ENCODE measurements around the gene PINLYP. TPM values are rescaled to one million over a fixed set of nuclear protein-coding genes. Genes with fewer than 3 reads are reported as not detected.

The PINLYP gene
- total RNA-seq, 4 donors from 2014 or later: 1.2 TPM; not detected in 3

GRCh38 chr19:43622956-43623355 is 47.4 kb downstream of the PINLYP start:
- in situ Hi-C loops (cut with MboI; ENCODE audit: low sequenced_read_pairs in 4 of 4): no loop called here
- peaks cover 8 to 19% of the 10 kb centered on the region in 2 donors for H3K4me1 ChIP-seq
- H3K9me3 ChIP-seq: no peaks in the 10 kb centered on the region
- H3K4me3 ChIP-seq: no peak overlapping the region
- TF ChIP-seq POLR2A (IDR thresholded peaks at IDR 0.05): no peak
- no peak overlapping the region for H3K27ac ChIP-seq
- ATAC-seq (no peak), DNase-seq (no peak)
- H3K27me3 ChIP-seq: no peaks in the 10 kb centered on the region
- no peaks in the 10 kb centered on the region for H3K36me3 ChIP-seq
- intact Hi-C loops (cut with DNase I; ENCODE audit: low total_unique reads): no loop called here

- ATAC-seq: no peak
- TF ChIP-seq CTCF (IDR thresholded peaks at IDR 0.05 in 4 of 5, conservative IDR thresholded peaks at IDR 0.05 in 1 of 5) (no peak), POLR2A (IDR thresholded peaks at IDR 0.05) (no peak)
- no peak for DNase-seq
- Histone ChIP-seq H3K4me1 (peaks cover 0 to 11% of the 10 kb centered on the region in 2 donors), H3K36me3 (no peaks in the 10 kb centered on the region), H3K27me3 (no peaks in the 10 kb centered on the region), H3K9me3 (no peaks in the 10 kb centered on the region), H3K27ac (no peak overlapping the region), H3K4me3 (no peak overlapping the region)
- in situ Hi-C loops (cut with MboI; ENCODE audit: low sequenced_read_pairs in 4 of 4) (no loop called here), intact Hi-C loops (cut with DNase I; ENCODE audit: low total_unique reads) (no loop called here)
Measured at GRCh38 chr19:43623889-43624670, 48.5 kb downstream of the PINLYP start.

GRCh38 chr19:43624933-43625332 is 49.3 kb downstream of the PINLYP start:
- Histone ChIP-seq H3K9me3 (no peaks in the 10 kb centered on the region), H3K27ac (no peak overlapping the region), H3K36me3 (no peaks in the 10 kb centered on the region), H3K27me3 (no peaks in the 10 kb centered on the region), H3K4me3 (no peak overlapping the region), H3K4me1 (peaks cover 0 to 7% of the 10 kb centered on the region in 2 donors)
- peak in 1 of 2 donors; percentile 18 for DNase-seq
- TF ChIP-seq POLR2A (IDR thresholded peaks at IDR 0.05): no peak
- no peak for ATAC-seq
- in situ Hi-C loops (cut with MboI; ENCODE audit: low sequenced_read_pairs in 4 of 4): no loop called here
- intact Hi-C loops (cut with DNase I; ENCODE audit: low total_unique reads): no loop called here

- no peaks in the 10 kb centered on the region for H3K36me3 ChIP-seq
- ATAC-seq: no peak
- no peak overlapping the region for H3K27ac ChIP-seq
- no peak for DNase-seq
- no peaks in the 10 kb centered on the region for H3K27me3 ChIP-seq
- H3K9me3 ChIP-seq: no peaks in the 10 kb centered on the region
- H3K4me3 ChIP-seq: no peak overlapping the region
- intact Hi-C loops (cut with DNase I; ENCODE audit: low total_unique reads): no loop called here
- TF ChIP-seq CTCF (IDR thresholded peaks at IDR 0.05 in 4 of 5, conservative IDR thresholded peaks at IDR 0.05 in 1 of 5) (no peak), POLR2A (IDR thresholded peaks at IDR 0.05) (no peak)
- H3K4me1 ChIP-seq: no peaks in the 10 kb centered on the region
- in situ Hi-C loops (cut with MboI; ENCODE audit: low sequenced_read_pairs in 4 of 4): no loop called here
Measured at GRCh38 chr19:43625918-43626579, 50.4 kb downstream of the PINLYP start.

- ATAC-seq: no peak
Measured at GRCh38 chr19:43626838-43627237, 51.2 kb downstream of the PINLYP start.

More at GRCh38 chr19:43626838-43627237, 51.2 kb downstream of the PINLYP start:
- Histone ChIP-seq H3K9me3 (no peaks in the 10 kb centered on the region), H3K27ac (no peak overlapping the region), H3K4me3 (no peak overlapping the region), H3K4me1 (no peaks in the 10 kb centered on the region), H3K27me3 (no peaks in the 10 kb centered on the region), H3K36me3 (no peaks in the 10 kb centered on the region)
- in situ Hi-C loops (cut with MboI; ENCODE audit: low sequenced_read_pairs in 4 of 4) (no loop called here), intact Hi-C loops (cut with DNase I; ENCODE audit: low total_unique reads) (no loop called here)
- no peak for TF ChIP-seq CTCF (IDR thresholded peaks at IDR 0.05 in 4 of 5, conservative IDR thresholded peaks at IDR 0.05 in 1 of 5)
- TF ChIP-seq POLR2A (IDR thresholded peaks at IDR 0.05): no peak
- no peak for DNase-seq
